ENCODE data around the gene MOB3A.

DNA sequence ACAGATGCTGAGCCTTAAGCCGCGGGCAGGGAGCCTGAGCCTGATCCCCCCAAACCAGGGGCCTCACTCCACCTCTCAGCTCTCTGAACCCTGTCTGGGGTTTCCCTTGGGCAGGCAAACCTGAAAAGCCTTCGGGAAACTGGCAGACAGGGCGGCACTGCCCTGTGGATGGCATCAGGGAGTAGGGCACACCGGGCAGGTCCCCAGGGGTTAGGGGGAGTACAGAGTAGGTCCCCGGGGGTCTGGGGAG lies 54.8 kb downstream of the MOB3A start:
- TF ChIP-seq, protein P1, sequence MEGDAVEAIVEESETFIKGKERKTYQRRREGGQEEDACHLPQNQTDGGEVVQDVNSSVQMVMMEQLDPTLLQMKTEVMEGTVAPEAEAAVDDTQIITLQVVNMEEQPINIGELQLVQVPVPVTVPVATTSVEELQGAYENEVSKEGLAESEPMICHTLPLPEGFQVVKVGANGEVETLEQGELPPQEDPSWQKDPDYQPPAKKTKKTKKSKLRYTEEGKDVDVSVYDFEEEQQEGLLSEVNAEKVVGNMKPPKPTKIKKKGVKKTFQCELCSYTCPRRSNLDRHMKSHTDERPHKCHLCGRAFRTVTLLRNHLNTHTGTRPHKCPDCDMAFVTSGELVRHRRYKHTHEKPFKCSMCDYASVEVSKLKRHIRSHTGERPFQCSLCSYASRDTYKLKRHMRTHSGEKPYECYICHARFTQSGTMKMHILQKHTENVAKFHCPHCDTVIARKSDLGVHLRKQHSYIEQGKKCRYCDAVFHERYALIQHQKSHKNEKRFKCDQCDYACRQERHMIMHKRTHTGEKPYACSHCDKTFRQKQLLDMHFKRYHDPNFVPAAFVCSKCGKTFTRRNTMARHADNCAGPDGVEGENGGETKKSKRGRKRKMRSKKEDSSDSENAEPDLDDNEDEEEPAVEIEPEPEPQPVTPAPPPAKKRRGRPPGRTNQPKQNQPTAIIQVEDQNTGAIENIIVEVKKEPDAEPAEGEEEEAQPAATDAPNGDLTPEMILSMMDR (IDR thresholded peaks at IDR 0.05) = no peak
- TF ChIP-seq, protein P2, sequence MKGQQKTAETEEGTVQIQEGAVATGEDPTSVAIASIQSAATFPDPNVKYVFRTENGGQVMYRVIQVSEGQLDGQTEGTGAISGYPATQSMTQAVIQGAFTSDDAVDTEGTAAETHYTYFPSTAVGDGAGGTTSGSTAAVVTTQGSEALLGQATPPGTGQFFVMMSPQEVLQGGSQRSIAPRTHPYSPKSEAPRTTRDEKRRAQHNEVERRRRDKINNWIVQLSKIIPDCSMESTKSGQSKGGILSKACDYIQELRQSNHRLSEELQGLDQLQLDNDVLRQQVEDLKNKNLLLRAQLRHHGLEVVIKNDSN (IDR thresholded peaks at IDR 0.05; ENCODE audit: borderline replicate concordance, low read depth) = no peak
- no peak for TF ChIP-seq FOXJ3 (CRISPR knock-in tag; IDR thresholded peaks at IDR 0.05)
- TF ChIP-seq MEF2A (IDR thresholded peaks at IDR 0.05; ENCODE audit: borderline replicate concordance, low read depth) = no peak
